GM21825 (cell line): ENCODE measurements around the gene MAP3K1.
"Not testable (repeated sequence)": the region's sequence is repeated elsewhere in the genome, so short reads cannot be mapped to it uniquely, and the experiment has no call there.

Source experiments
- ATAC-seq: cut with Tn5 transposase; IDR thresholded peaks from one replicate; pipeline ENCODE4 v1.9.1; 2021; ENCODE audit warnings: mild to moderate bottlenecking, moderate library complexity; ENCODE audit not compliant: unreplicated experiment

MAP3K1 gene

GRCh38 chr5:56814963-56815657 lies at the start of gene MAP3K1:
TSS of gene MAP3K1 (plus strand) at chr5:56815549. CDS start at chr5:56815574, 25 bp downstream.
- ATAC-seq = peak; percentile 41

GRCh38 chr5:56766926-56767325 lies 48.4 kb upstream of the MAP3K1 start:
- no peak for ATAC-seq

GRCh38 chr5:56769875-56770604 lies 45.3 kb upstream of the MAP3K1 start:
- no peak for ATAC-seq

- no peak for ATAC-seq
Measured at GRCh38 chr5:56772767-56773166, 42.6 kb upstream of the MAP3K1 start.

GRCh38 chr5:56774957-56775356 lies 40.4 kb upstream of the MAP3K1 start:
- ATAC-seq = no peak

GRCh38 chr5:56776212-56776846 lies 39.0 kb upstream of the MAP3K1 start:
- ATAC-seq = not testable (repeated sequence)

GRCh38 chr5:56783261-56783660 lies 32.1 kb upstream of the MAP3K1 start:
- no peak for ATAC-seq

GRCh38 chr5:56786346-56786745 lies 29.0 kb upstream of the MAP3K1 start:
- ATAC-seq = no peak

GRCh38 chr5:56791396-56791795 lies 24.0 kb upstream of the MAP3K1 start:
- ATAC-seq = no peak

GRCh38 chr5:56798521-56798920 lies 16.8 kb upstream of the MAP3K1 start:
- ATAC-seq = no peak

GRCh38 chr5:56800186-56800585 lies 15.2 kb upstream of the MAP3K1 start:
- no peak for ATAC-seq

GRCh38 chr5:56801256-56801655 lies 14.1 kb upstream of the MAP3K1 start:
- ATAC-seq = no peak

- no peak for ATAC-seq
Measured at GRCh38 chr5:56802205-56802604, 13.1 kb upstream of the MAP3K1 start.

GRCh38 chr5:56803025-56803424 lies 12.3 kb upstream of the MAP3K1 start:
- ATAC-seq = no peak

- no peak for ATAC-seq
Measured at GRCh38 chr5:56803894-56804293, 11.5 kb upstream of the MAP3K1 start.

- no peak for ATAC-seq
Measured at GRCh38 chr5:56807679-56808078, 7.7 kb upstream of the MAP3K1 start.

- no peak for ATAC-seq
Measured at GRCh38 chr5:56808211-56808610, 7.1 kb upstream of the MAP3K1 start.

- ATAC-seq = no peak
Measured at GRCh38 chr5:56810826-56811225, 4.5 kb upstream of the MAP3K1 start.

- ATAC-seq = no peak
Measured at GRCh38 chr5:56812110-56812509, 3.2 kb upstream of the MAP3K1 start.

GRCh38 chr5:56813302-56813701 lies 2.0 kb upstream of the MAP3K1 start:
- no peak for ATAC-seq

- no peak for ATAC-seq
Measured at GRCh38 chr5:56814361-56814962, 887 bp upstream of the MAP3K1 start.
